Nephron (organoid): Measurements from ENCODE around the gene ERFL.

Experiments
- H3K27ac Mint-ChIP-seq, 3 experiments: 2 replicates each; pipeline ENCODE4 v1.8.0; 2020; ENCODE audit warnings: mixed read lengths in 3 of 3, mild to moderate bottlenecking in 2 of 3, moderate library complexity in 1 of 3
- H3K27me3 Mint-ChIP-seq: 2 replicates; pipeline ENCODE4 v1.8.0; 2021; ENCODE audit warnings: low read depth, mild to moderate bottlenecking, moderate library complexity, mixed read lengths
- H3K36me3 Mint-ChIP-seq: 2 replicates; pipeline ENCODE4 v1.8.0; 2020; ENCODE audit warnings: low read depth, mixed read lengths
- H3K4me1 Mint-ChIP-seq: 2 replicates; pipeline ENCODE4 v1.8.0; 2020; ENCODE audit warnings: mixed read lengths
- H3K4me3 Mint-ChIP-seq, 3 experiments: 2 replicates each; pipeline ENCODE4 v1.8.0; 2020; ENCODE audit warnings: mild to moderate bottlenecking in 3 of 3, mixed read lengths in 3 of 3, moderate library complexity in 2 of 3
- H3K9me3 Mint-ChIP-seq: 2 replicates; pipeline ENCODE4 v1.8.0; 2020; ENCODE audit warnings: mixed read lengths
- CTCF ChIP-seq, 3 experiments: fragments of 200-600 bp; sonication (generic); IDR thresholded peaks; one replicate each; pipeline ENCODE4 v1.5.0; 2021; ENCODE audit warnings: antibody characterized with exemption in 3 of 3; ENCODE audit not compliant: unreplicated experiment in 3 of 3

Gene ERFL

DNA sequence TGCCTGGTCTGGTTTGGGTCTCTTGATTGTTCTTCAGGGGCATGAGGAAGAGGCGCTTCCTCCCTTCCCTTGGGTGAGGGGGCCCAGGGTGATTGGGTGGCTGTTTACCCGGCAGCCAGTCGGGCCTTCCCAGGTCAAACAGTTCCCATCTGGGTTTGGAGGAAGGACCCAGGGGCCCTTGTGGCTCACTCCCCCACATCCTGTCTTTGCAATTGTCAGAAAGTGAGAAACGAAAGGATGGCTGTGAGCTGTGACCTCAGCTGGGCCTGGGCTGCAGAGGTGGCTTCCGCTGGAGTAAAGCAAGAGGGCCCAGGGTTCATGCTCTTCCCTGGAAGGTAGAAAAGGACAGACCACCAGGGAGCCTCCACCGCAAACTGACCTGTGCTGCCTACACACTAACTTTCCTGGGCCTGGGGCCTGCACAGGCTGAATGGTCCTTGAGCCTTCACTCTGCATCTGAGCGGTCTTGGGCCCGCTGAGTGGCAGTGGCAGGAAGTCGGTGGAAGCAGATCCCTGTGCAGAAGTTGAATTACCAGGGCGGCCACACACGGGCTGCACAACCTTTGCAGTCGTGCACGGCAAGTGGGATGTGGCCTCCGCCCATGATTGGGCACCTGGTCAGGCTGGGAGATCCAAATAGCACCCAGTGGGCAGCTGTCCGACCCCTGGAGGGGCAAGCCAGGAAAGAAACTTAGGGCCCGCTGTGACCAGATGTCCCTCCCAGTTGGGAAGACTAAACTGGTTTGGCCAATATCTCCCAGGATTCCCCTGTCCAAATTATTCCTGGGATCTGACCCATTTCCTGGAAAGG lies 56.5 kb downstream of the ERFL start:
- Mint-ChIP-seq H3K4me3 (no peak overlapping the region), H3K27ac (peak overlapping the region in 1 of 3 experiments; percentile 48), H3K27me3 (peaks cover 2% of the 10 kb centered on the region), H3K9me3 (no peaks in the 10 kb centered on the region), H3K36me3 (peaks cover 21% of the 10 kb centered on the region), H3K4me1 (peaks cover 8% of the 10 kb centered on the region)
- no peak for TF ChIP-seq CTCF (IDR thresholded peaks at IDR 0.05; ENCODE audit: unreplicated experiment in 3 of 3)

DNA sequence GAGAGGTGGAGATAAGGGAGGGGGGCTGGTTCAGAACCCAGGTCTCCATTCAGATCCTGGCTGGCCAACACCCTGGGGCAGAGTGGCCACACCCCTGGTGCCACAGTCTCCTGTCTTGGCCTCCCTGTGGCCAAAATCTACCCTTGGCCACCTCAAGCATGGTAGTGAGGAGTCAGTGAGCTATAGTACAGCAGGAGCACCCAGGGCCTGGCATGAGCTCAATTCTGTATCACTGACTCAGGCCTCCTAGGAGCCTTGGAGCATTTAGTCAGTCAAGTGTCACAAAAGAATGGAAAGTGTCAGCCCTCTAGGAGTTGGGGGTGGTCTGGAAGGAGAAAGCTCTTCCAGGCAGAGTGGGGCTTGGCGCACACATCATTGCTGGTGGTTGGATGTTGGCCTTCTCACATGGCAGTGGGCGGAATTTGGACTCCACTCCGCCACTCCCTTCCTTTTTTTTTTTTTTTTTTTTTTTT lies 57.8 kb downstream of the ERFL start:
- Mint-ChIP-seq H3K9me3 (no peaks in the 10 kb centered on the region), H3K4me1 (peaks cover 8% of the 10 kb centered on the region), H3K4me3 (no peak overlapping the region), H3K27me3 (no peaks in the 10 kb centered on the region), H3K36me3 (peaks cover 27% of the 10 kb centered on the region), H3K27ac (no peak overlapping the region)
- no peak for TF ChIP-seq CTCF (IDR thresholded peaks at IDR 0.05; ENCODE audit: unreplicated experiment in 3 of 3)

- no peaks in the 10 kb centered on the region for H3K27me3 Mint-ChIP-seq
- H3K36me3 Mint-ChIP-seq = peaks cover 34% of the 10 kb centered on the region
- H3K9me3 Mint-ChIP-seq = no peaks in the 10 kb centered on the region
- TF ChIP-seq CTCF (IDR thresholded peaks at IDR 0.05; ENCODE audit: unreplicated experiment in 3 of 3) = no peak
- H3K4me1 Mint-ChIP-seq = peaks cover 11% of the 10 kb centered on the region
- H3K4me3 Mint-ChIP-seq = no peak overlapping the region
- H3K27ac Mint-ChIP-seq = no peak overlapping the region
Observed at GRCh38 chr19:41869374-41869955, 58.8 kb downstream of the ERFL start.

GRCh38 chr19:41868989-41869300 lies 59.3 kb downstream of the ERFL start:
- Mint-ChIP-seq H3K4me1 (peaks cover 16% of the 10 kb centered on the region), H3K9me3 (no peaks in the 10 kb centered on the region), H3K27me3 (no peaks in the 10 kb centered on the region), H3K27ac (no peak overlapping the region), H3K4me3 (no peak overlapping the region), H3K36me3 (peaks cover 39% of the 10 kb centered on the region)
- no peak for TF ChIP-seq CTCF (IDR thresholded peaks at IDR 0.05; ENCODE audit: unreplicated experiment in 3 of 3)

GRCh38 chr19:41868120-41868988 lies 59.9 kb downstream of the ERFL start:
- H3K27ac Mint-ChIP-seq = peak overlapping the region in 1 of 3 experiments; percentile 28
- H3K27me3 Mint-ChIP-seq = no peaks in the 10 kb centered on the region
- peaks cover 20% of the 10 kb centered on the region for H3K4me1 Mint-ChIP-seq
- TF ChIP-seq CTCF (IDR thresholded peaks at IDR 0.05; ENCODE audit: unreplicated experiment in 3 of 3) = no peak
- H3K9me3 Mint-ChIP-seq = no peaks in the 10 kb centered on the region
- H3K36me3 Mint-ChIP-seq = peaks cover 44% of the 10 kb centered on the region
- no peak overlapping the region for H3K4me3 Mint-ChIP-seq
